ENCODE data around the gene CDC20B.

- TF ChIP-seq POLR2A (IDR thresholded peaks at IDR 0.05) (no peak), CTCF (IDR thresholded peaks at IDR 0.05) (no peak), EP300 (IDR thresholded peaks at IDR 0.05) (no peak)
Measured at GRCh38 chr5:55071413-55071812, 101.6 kb downstream of the CDC20B start.

Data from sigmoid colon (tissue), 4 donors.